HG03342 (cell line): ENCODE results near the gene ZDHHC22.
A peak's percentile ranks its signal among the peaks of the same experiment; 100 is the strongest.

Experiments
- ATAC-seq: cut with Tn5 transposase; IDR thresholded peaks from one replicate; pipeline ENCODE4 v1.9.1; 2021; ENCODE audit warnings: mild to moderate bottlenecking, moderate library complexity; ENCODE audit not compliant: unreplicated experiment

ZDHHC22 gene

DNA sequence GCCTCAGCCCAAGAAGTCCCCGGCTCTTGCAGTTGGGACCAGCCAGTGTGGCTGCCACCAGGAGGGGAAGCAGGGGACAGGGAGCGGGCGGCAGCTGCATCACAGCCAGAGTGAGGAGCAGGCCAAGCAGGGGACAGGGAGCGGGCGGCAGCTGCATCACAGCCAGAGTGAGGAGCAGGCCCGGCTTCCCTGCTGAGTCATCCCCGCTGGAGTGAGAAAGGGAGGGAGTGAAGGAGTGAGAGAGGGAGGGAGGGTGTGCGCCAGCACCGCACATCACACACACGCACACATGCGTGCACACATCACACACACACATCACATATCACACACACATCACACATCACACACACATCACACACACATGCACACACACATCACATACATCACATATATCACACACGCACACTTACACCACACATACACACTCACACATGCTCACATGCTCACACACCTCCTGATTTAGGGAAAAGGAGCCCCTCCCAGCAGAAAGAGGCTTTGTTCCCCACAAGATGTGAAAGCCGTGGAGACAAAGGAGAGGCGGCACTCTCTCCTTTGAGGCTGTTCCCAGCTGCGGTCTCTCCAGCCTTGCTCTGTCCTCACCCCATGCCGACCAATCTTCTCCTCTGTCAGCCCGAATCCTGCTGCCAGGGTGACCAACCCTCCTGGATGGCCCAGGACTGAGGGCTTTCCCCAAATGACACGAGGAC is 16.7 kb upstream of the ZDHHC22 start:
- ATAC-seq: no peak

GRCh38 chr14:77157740-77158139 is 16.1 kb upstream of the ZDHHC22 start:
- no peak for ATAC-seq

GRCh38 chr14:77155083-77155482 is 13.5 kb upstream of the ZDHHC22 start:
- no peak for ATAC-seq

DNA sequence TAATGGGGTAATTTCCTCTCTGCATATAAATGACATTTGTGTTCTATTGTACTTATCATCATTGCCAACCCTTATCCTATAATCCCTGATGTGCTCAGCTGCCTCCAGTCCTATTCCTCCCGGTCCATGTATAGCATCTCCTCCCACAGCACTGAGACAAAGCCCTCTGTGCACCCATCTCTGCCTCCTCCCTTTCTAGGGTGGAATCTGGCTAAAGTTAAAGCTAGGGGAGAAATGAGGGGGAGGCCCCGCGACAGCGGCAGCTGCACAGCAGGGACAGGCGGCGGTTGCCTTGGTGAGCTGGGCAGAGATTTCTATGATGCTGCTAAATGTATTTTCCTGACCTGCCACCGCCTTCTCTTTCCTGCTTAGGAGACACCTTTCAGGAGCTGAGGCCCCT is 12.8 kb upstream of the ZDHHC22 start:
- ATAC-seq: no peak

DNA sequence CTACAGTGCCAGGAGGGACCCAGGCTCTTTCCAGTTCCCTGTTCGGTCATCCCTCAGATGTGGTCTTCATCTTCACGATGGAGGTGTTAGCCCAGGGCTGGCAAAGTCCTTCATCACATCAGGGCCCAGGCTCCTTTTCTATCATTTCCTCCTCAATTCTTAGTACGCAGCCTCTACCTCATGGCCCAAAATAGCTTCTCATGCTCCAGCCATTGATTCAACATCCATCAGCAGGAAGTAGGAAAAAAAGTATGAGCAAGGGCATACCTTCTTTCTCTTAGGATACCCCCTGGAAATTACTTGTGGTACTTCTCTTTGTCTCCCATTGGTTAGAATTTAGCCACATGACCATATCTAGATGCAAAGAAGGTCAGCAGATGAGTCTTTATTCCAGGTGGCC is 12.2 kb upstream of the ZDHHC22 start:
- no peak for ATAC-seq

DNA sequence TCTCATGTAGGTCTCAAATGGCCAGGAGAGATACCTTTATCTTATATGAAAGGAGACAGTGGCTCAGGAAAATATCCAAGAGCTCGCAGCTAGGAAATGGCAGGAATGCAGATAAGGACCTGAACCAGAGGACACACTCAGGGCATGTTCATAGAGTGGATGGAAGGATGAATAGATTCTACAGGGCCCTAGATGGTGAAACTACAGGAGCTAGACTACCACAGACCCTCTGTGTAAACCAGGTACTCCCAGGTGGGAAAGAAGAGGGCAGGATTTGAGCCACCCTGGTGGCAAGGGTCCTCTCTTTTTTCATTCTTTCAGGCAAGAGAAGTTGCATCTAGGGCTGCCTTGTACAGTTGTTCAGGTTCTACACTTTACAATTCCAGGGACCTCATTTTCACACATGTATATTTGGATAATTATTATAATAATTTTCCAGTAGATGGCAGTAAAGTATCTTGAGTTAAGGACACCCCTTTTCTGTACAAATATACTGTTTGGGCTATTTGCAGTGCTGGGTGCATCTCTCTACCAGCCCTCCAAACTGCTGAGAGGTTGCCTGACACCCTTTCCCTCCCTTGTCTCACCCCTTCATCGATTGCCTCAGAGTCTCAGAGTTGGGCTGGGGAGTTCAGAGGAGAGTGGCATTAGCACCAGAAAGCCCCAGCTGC is 10.5 kb upstream of the ZDHHC22 start:
- no peak for ATAC-seq

GRCh38 chr14:77151245-77151644 is 9.7 kb upstream of the ZDHHC22 start:
- no peak for ATAC-seq

- ATAC-seq: no peak
Observed at GRCh38 chr14:77148510-77149231, 7.1 kb upstream of the ZDHHC22 start.

GRCh38 chr14:77145975-77146740 is 4.6 kb upstream of the ZDHHC22 start:
- no peak for ATAC-seq

GRCh38 chr14:77144412-77145115 is 3.0 kb upstream of the ZDHHC22 start:
- ATAC-seq: no peak

DNA sequence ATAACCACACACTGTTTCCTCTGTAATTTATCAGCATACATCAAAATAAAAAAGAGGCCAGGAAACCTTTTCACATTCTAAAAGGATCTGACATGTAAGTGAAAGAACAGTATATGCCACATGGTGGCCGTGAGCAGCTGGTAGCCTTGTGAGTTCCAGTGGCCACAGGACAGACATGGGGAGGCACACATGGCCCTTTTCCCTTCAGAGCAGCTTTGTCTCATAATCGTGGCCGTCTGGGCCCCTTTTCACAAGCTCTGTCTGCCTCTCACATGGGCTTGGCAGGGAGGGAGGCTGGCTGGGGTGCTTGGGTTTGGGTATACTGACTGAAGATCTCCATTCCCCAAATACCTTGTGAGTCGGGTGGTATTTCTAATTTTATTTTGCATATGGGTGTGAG is 1.5 kb upstream of the ZDHHC22 start:
- no peak for ATAC-seq

- no peak for ATAC-seq
Observed at GRCh38 chr14:77142005-77142800, 612 bp upstream of the ZDHHC22 start.

DNA sequence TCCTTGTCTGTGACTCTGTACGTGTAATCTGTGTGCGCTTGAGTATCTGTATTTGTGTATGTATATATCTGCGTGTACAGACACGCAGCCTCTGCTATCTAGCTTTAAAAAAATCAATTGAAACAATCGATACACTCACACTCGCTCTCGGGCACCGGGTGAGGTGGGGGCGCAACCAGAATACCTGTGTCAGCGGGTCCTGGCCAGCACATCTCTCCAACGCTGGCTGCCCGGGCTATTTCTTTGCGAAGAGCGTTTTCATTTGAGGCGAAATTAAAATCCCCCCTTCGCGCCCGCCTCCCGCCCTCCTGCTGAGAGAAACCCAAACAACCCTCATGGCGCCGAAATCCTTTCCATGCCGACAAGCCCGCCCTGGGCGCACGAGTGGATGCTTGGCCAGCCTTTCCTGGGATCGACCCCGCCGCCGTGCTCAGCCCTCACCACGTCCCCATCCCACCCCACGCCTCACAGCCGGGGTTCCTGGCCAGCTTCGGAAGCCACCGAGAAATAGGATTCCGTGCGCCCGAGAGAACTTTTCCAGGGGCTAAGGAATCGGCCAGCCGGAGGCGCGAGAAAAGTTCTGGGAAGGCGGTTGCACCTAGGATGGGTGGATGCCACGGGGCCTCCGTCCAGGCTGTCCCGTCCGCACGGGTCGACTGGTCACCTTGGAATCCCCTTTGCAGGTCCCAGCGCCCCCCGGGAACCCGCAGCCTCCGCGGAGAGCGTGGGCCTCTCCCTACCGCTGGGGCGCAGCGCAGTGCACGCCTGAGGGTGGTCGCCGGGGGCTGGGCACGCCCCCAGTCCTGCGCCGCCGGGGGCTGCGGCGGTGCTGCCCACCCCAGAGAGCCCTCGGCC is 1.0 kb downstream of the ZDHHC22 start:
- no peak for ATAC-seq

DNA sequence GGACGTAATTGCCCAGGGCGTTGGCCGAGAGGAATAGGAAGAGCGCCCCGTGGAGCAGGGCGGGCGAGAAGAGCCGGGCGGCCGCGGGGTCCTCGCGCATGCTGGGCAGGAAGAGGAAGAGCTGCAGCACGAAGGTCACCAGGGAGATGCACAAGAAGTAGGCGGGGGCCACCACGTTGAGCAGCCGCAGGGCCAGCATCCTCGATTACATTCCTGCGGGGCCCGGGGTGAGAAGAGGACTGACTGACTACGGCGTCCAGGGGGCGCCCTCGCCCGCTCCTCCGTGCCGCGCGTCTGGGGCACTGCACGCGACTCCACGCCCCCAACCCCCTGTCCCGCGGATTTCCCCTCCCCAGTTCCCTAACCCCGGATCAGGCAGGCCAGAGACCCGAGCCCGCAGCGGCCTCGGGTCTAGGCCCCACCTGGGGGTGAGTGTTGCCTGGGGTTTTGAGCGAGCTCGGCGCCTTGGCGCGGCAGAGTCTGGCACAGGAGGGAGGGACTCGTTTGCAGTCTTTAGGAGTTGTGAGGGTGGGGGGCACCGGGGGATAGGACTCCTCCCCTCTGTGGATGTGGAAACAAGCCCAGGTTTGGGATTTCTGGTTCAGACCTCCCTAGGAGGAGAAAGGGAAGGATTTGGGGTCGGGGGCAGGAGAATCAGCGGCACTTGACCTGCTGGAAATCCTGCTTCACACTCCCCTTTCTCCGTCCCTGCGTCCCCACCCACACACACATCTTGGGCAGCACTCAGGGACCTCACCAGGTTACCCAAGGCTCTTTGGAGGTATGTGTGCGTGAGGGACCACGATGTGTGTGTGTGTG is 1.8 kb downstream of the ZDHHC22 start:
- ATAC-seq: no peak

DNA sequence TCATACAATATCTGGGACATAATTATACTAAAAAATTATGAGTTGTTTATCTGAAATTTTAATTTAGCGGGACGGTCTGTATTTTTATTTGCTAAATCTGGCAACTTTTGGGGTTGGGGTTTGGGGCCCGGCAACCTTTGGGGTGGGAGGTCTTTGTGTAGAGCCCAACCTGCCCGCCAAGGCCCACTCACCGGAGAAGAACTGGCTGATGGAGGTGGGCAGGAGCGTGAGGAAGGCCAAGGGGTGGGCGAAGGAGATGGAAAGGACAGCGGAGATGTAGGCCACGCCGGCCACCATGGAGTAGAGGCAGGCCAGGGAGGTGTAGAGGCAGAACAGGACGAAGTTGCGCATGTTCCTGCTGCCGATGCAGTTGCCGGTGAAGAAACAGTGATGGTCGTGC is 2.6 kb downstream of the ZDHHC22 start:
- ATAC-seq: no peak

GRCh38 chr14:77133720-77134338 is 7.8 kb downstream of the ZDHHC22 start:
- ATAC-seq: peak; percentile 63

- no peak for ATAC-seq
Observed at GRCh38 chr14:77131871-77132486, 9.6 kb downstream of the ZDHHC22 start.
